ENCODE data around the gene SLC17A5.
A peak's percentile ranks its signal among the peaks of the same experiment; 100 is the strongest.
"Not testable (repeated sequence)": the region's sequence is repeated elsewhere in the genome, so short reads cannot be mapped to it uniquely, and the experiment has no call there.

SLC17A5 gene

DNA sequence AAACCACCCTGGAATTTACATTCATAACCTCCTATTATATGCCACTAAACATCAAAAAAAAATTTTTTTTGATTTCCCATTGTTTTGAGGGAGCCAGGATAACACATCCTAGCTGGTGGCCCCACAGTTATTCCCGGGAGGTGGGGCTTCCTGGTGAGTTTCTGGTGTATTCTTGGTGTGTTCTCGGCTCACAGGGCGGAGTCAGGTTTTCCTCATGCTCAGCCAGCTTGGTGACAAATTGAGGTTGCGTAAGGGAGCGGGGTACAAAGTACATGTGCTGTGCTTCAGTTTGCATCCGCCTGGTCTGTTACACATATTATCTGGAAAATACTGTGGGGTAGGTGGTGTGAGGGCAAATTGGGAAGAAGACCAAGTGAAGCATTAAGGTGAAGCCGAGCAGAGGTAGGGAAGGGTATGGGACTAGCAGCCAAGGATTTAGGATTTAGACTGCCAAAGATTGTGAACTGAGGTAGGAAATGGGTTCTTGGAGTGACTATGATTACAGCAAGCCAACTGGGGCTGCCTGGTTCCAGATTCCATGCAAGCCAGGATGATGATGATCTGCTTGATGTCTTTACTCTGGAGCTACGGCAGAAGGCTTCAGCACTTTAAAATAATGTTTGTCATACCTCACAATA lies 86.7 kb downstream of the SLC17A5 start:
- no peak for DNase-seq (ENCODE audit: low read depth, low spot score)

DNA sequence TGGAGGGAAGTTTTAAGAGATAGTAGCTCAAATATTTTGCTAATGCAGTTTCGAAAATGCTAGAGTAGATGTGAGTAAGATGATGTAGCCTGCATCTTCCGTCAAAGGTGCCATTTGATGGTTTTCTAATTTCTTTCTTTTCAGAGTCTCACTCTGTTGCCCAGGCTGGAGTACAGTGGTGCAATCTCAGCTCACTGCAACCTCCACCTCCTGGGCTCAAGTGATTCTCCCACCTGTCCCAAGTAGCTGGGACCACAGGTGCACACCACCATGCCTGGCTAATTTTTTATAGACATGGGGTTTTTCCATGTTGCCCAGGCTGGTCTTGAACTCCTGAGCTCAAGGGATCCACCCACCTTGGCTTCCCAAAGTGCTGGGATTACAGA lies 87.3 kb downstream of the SLC17A5 start:
- not testable (repeated sequence) for DNase-seq (ENCODE audit: low read depth, low spot score)

DNA sequence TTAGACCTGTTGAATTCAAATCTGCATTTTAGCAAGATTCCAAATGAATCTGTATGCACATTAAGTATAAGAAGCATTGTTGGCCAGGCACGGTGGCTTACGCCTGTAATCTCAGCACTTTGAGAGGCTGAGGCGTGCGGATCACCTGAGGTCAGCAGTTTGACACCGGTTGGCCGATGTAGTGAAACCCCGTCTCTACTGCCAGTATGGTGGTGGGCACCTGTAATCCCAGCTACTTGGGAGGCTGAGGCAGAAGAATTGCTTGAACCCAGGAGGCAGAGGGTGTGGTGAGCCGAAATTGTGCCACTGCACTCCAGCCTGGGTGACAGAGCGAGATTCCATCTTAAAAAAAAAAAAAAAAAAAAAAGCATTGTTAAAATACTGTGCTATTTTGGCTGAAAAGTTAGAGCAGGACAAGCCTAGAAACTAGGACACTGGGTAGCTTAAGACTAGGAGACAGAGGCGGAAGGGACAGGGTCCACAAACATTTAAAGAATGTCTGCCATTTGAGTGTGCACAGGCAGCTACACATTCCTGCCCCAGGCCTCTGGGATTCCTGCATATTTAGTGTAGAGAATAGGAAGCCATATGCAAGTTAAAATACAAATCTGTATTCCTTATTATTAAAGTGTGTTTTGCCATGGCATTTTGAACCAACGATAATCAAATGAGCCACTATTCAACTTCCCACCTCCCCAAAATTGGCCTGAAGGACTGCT lies 87.9 kb downstream of the SLC17A5 start:
- peak; percentile 91 for DNase-seq (ENCODE audit: low read depth, low spot score)

DNA sequence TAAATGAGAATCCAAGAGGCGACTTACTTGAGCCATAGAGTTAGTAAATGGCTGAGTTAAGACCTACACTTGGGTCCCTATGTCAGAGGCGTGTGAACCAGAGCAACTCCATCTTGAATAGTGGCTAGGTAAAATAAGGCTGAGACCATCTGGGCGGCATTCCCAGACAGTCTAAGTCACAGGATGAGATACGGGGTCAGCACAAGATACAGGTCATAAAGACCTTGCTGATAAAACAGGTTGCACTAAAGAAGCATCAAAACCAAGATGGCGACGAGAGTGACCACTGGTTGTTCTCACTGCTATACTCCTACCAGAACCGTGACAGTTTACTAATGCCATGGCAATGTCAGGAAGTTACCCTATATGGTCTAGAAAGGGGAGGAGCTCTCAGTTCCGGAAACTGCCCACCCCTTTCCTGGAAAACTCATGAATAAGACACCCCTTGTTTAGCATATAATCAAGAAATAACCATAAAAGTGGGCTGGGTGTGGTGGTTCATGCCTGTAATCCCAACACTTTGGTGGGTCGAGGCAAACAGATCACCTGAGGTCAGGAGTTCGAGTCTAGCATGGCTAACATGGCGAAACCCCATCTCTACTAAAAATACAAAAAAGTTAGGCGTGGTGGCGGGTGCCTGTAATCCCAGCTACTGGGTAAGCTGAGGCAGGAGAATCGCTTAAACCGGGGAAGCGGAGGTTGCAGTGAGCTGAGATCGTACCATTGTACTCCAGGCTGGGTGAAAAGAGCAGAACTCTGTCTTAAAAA lies 89.0 kb downstream of the SLC17A5 start:
- DNase-seq (ENCODE audit: low read depth, low spot score): no peak

DNA sequence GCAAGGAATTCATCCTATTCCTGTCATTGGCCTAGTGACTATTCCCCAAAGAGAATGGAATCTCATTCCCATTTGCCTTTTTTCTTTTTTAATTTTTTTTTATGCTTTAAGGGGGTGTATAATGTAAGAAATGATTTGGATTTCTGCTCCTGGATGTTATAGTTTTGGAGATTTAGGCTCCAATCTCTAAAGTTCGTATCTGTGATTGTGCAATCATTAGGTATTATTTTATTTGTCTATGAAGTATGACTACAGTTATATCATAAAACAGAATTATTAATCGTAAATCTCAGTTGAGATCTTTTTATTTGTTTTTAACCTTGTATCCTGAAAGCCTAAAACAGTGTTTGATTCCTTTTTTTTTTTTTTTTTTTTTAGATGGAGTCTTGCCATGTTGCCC lies 91.2 kb downstream of the SLC17A5 start:
- no peak for DNase-seq (ENCODE audit: low read depth, low spot score)

DNA sequence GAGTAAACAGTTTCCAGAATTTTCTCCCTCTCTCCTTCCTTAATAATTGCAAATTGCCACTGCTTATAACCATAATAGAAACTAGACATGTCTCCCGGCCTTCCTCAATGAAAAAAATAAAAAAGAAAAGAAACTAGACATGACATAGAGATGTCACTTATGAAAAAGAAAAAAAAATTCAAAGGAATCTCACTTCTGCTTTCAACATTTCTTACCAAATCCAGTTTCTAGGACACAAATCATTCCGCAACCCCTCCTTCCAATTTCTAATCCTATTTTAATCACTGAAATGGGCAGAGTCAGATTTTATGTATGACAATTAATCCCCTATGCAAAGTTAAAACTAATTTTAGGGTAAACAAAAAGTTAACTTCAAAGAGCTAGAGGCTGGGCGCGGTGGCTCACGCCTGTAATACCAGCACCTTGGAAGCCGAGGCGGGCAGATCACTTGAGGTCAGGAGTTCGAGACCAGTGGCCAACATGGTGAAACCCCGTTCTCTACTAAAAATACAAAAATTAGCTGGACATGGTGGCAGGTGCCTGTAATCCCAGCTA lies 92.9 kb downstream of the SLC17A5 start:
- DNase-seq (ENCODE audit: low read depth, low spot score): no peak

DNA sequence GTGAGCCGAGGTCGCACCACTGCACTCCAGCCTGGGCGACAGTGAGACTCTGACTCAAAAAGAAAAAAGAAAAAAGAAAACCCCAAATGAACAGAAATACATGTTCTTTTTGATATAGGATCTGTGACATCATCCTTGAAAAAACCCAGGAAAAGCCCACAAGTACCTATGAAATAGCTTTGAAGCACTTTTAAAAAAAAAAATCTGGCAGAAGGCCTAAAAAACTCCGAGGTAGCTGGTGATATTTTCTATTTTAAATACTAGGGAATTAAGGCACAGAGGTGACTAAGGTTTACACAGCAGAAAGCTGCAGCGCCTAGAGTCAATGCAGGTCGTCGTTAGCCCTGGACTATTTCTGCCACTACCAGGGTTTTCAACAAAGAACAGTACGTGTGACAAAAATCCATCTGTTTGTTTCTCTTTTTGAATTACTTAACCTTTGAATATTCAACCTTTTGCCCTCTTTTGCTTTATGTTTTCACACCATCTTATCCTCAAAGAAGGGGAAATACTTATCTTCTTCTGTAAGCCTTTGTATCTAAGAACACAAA lies 93.5 kb downstream of the SLC17A5 start:
- no peak for DNase-seq (ENCODE audit: low read depth, low spot score)

DNA sequence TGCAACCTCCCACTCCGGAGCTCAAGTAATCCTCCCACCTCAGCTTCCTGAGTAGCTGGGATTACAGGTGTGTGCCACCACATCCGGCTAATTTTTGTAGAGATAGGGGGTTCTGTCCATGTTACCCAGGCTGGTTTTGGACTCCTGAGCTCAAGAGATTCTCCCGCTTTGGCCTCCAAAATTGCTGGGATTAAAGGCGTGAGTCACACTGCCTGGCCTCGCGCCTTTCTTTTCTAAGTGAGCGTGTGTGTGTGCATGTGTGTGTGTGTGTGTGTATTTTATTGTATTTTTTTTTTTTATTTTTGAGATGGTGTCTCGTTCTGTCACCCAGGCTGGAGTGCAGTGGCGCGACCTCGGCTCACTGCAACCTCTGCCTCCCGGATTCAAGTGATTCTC lies 94.4 kb downstream of the SLC17A5 start:
- DNase-seq (ENCODE audit: low read depth, low spot score): not testable (repeated sequence)

DNA sequence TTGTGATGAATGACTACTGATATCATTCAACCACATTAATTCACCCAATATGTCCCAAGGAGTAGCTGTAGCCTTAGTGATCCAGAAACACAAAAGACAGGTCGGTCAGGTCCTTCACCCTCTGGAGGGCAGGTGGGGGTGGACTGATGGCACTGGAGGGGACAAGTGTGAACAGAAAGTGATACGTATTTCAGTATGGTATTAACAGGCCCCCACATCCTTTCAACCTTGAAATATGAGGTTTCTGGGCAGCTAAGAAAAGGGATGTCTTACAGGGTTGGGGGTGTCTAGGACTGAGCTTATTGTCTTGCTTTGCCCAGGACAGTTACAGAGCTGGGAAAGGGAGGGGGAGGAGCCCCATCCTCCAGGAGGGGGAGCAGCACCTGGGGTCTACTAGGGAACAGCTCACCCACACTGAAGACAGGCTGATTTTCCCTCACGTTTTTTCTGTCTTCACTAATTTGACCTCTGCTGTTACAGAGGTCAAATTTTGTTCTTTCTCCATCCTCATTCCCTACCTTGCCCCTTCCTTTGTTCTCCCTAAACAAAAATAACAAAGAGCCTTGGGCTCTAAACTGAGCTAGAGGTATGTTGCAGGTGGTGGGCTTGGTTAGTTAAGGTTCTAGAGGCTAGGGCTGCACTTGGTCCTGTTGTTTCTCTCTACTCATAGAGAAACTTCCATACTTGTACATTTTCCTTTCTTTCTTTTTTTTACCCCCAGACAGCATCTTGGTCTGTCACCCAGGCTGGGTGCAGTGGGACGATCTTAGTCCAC lies 95.0 kb downstream of the SLC17A5 start:
- DNase-seq (ENCODE audit: low read depth, low spot score): no peak

DNA sequence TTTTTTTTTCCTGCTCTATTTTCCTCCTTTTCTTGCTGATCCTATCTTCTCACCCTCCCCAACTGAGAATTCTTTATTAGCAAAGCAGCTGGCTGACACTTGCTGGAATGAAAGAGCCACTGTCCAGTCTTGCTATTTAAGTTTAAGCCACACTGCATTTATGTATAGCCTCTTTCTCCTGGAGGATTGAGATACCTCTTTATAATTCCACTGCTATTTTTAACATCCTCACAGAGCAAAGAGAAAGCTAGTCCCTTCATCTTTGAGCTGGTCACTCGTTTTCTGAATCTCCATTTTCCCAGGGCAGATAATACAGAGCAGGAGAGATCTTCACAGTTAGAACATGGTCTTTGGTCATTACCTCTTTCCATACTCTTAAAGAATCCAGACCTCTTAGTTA lies 97.0 kb downstream of the SLC17A5 start:
- DNase-seq (ENCODE audit: low read depth, low spot score): no peak

DNA sequence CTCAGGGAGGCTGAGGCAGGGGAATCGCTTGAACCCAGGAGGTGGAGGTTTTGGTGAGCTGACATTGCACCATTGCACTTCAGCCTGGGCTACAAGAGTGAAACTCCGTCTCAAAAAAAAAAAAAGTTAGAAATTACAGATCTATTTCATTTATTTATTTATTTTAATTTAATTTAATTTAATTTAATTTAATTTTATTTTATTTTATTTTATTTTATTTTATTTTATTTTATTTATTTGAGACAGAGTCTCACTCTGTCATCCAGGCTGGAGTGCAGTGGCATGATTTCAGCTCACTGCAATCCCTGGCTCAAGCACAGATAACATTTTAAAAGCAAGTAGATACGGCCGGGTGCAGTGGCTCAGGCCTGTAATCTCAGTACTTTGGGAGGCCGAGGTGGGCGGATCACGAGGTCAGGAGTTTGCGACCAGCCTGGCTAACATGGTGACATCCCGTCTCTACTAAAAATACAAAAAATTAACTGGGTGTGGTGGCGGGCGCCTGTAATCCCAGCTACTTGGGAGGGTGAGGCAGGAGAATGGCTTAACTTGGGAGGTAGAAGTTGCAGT lies 98.3 kb downstream of the SLC17A5 start:
- DNase-seq (ENCODE audit: low read depth, low spot score): not testable (repeated sequence)

DNA sequence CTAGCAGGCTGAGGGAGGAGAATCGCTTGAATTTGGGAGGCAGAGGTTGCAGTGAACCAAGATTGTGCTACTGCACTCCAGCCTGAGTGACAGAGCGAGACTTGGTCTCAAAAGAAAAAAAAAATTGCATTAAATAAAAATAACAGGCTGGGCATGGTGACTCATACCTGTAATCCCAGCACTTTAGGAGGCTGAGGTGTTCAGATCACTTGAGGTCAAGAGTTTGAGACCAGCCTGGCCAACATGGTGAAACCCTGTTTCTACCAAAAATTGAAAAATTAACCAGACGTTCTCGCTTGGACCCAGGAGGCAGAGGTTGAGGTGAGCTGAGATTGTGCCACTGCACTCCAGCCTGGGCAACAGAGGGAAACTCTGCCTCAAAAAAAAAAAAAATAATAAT lies 102.7 kb downstream of the SLC17A5 start:
- DNase-seq (ENCODE audit: low read depth, low spot score): not testable (repeated sequence)

DNA sequence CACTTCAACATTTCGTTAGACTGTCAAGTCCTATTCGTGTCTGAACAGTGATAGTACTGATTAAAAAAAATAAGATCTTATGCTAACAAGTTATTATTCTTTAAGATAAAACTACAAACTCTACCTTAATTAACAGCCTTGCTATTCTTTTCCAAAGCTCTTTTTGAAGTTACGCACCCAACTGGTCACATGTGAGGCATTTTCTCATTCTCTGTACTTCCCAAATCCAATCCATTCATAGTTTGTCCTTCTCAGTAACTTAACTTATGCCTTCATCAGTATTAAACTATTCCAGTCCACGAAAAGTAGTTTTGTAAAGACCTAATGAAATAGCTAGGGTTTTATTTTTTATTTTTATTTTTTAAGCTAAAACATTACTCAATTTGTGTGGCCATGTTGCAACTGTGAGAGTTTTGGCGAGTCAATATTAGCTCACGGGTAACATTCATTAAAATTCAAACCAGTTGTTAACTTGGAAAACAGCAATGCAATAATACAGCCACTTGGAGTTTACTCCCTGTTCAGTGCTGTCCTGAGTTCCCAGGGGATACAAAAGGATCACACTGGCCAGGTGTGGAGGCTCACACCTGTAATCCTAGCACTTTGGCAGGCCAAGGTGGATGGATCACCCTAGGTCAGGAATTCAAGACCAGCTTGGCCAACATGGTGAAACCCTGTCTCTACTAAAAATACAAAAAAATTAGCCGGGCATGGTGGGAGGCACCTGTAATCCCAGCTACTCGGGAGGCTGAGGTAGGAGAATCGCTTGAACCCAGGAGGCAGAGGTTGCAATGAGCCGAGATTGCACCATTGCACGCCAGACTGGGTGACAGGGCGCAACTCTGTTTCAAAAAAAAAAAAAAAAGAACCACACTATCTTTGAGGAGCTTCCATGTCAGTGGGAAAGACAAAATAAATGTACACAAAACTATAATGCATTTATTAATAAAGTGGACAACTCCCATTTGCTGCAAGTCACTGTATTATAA lies 105.0 kb downstream of the SLC17A5 start:
- no peak for DNase-seq (ENCODE audit: low read depth, low spot score)

DNA sequence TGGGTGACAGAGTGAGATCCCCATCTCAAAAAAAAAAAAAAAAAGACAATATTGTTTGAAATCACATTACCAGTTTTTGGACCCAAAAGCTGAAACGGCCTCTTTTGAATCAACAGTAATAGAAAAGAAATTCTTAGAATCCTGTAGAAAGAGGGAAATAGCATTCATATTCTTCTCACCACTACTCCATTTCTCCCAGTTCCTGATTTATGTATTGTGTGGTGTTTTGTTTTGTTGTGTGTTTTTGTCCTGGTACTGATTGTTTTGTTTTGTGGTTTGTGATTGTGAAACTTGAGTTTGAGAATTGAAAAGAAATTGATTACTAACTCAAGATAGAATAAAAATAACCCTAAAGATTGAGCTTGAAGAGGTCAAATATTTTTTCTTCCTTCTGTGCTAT lies 106.8 kb downstream of the SLC17A5 start:
- DNase-seq (ENCODE audit: low read depth, low spot score): no peak

Measured in iPS DF 19.7 (cell line).